ENCODE measurements around the gene ERMAP. TPM values are rescaled to one million over a fixed set of nuclear protein-coding genes. Genes with fewer than 3 reads are reported as not detected.

Gene ERMAP
- polyA plus RNA-seq, 1 experiment = 24.4 TPM

Other genes starting within 250 kb of the ERMAP start
- 20.3 and 37.6 TPM in 2 replicates for gene PPIH, start 158.7 kb upstream of the ERMAP start, polyA plus RNA-seq (2011; rRNA removed)
- gene YBX1, start 134.7 kb upstream of the ERMAP start, polyA plus RNA-seq (2011; rRNA removed) = 387 and 486 TPM in 2 replicates
- not detected in 2 replicates for gene CLDN19, start 76.9 kb upstream of the ERMAP start, polyA plus RNA-seq (2011; rRNA removed)
- gene P3H1, start 50.1 kb upstream of the ERMAP start, polyA plus RNA-seq (2011; rRNA removed) = 167 and 228 TPM in 2 replicates
- 2.0 and 4.2 TPM in 2 replicates for gene C1orf50, start 49.9 kb upstream of the ERMAP start, polyA plus RNA-seq (2011; rRNA removed)
- not detected in 2 replicates for gene TMEM269, start 32.1 kb upstream of the ERMAP start, polyA plus RNA-seq (2011; rRNA removed)
- gene SVBP, start 275 bp downstream of the ERMAP start, polyA plus RNA-seq (2011; rRNA removed) = 10.5 and 20.2 TPM in 2 replicates
- gene ZNF691, start 29.5 kb downstream of the ERMAP start, polyA plus RNA-seq (2011; rRNA removed) = 4.8 and 5.6 TPM in 2 replicates
- 100 and 193 TPM in 2 replicates for gene SLC2A1, start 141.7 kb downstream of the ERMAP start, polyA plus RNA-seq (2011; rRNA removed)

Data from BJ (cell line).